GM10847 (cell line): ENCODE results near the gene MROH2B.

Experiments
- POLR2A ChIP-seq: IDR thresholded peaks from 2 replicates; pipeline ENCODE4 v1.6.1; 2011; ENCODE audit not compliant: insufficient read length; ENCODE audit errors: extremely low read depth

Gene MROH2B

DNA sequence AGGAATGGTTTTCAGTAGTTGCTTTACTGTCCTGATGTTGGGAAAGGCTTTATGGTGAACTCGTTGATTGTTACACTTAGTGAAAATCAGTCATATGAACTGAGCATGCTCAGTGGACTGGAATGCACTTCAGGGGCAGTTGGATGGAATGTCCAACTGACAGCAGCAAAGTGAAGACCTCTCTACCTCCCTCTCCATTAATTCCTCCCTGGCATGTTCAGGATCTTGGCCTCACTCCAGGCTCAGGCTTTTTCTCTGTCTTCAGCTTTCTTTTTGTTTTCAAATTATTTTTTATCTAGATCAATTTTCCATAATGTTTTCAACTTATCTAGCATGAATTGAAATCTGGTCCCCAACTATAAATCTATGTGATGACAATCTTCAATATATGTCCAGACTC, at the start of gene MROH2B:
Gene MROH2B, minus strand, starts transcription at position 101 of the 400 bp plus-strand sequence. CDS start 490 bp downstream, outside the sequence.
- TF ChIP-seq POLR2A, result no peak

DNA sequence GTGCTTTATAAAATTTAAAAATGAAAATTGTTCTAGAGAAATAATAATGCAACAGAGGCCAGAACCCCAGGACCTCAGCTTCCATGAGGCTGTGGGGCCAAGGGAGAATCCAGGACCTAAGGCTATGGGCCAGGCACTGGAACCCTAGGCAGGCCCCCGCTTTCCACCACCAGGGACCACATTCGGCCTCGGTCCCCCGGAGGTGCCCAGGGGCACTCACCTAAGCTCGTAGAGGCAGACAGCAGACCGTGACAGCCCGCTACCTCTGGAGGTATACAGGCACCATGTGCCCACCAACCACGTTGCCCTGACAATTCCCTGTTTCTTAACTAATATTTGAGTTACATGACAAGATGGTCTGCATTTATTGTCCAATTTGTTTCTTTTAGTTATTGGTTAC, 49.5 kb upstream of the MROH2B start:
- TF ChIP-seq POLR2A, result no peak

GRCh38 chr5:41118177-41118576, 47.0 kb upstream of the MROH2B start:
- no peak for TF ChIP-seq POLR2A

- TF ChIP-seq POLR2A, result no peak
Measured at GRCh38 chr5:41115281-41115680, 44.1 kb upstream of the MROH2B start.

GRCh38 chr5:41112486-41113455, 41.6 kb upstream of the MROH2B start:
- no peak for TF ChIP-seq POLR2A

DNA sequence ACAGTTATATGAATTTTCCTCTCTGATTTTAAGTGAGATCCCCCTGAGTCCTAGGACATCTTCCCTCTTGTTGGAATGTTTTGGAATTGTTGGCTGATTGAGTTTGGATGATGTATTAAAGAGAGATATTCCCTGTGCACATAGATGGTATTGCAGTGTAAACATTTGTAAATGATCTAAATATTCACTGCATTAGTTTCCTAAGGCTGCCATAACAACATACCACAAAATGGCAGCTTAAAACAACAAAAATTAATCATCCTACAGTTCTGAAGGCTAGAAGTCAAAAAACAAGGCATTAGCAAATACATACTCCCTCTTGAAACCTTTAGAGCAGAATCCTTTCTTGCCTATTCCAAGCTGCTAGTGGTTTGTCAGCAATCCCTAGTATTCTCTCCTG, 38.0 kb upstream of the MROH2B start:
- TF ChIP-seq POLR2A, result no peak

DNA sequence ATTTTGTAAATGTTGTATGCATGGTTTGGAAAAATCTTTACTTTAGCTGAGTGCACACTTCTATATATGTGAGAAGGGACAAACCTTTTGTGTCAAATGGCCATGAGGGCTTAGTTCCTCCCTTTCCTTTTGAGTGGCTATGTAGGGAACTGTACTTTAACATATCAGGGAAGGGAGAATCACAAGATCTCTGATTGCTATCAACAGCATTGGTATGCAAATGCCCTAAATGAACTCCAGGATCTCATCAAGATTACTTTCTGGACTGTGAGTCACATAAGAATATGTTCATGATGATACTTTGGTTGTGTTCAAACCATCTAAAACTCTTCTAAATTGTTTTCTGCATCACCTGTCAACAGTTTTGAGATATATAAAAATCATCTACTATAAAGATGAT, 31.2 kb upstream of the MROH2B start:
- TF ChIP-seq POLR2A, result no peak

- TF ChIP-seq POLR2A, result no peak
Measured at GRCh38 chr5:41097642-41098041, 26.5 kb upstream of the MROH2B start.

DNA sequence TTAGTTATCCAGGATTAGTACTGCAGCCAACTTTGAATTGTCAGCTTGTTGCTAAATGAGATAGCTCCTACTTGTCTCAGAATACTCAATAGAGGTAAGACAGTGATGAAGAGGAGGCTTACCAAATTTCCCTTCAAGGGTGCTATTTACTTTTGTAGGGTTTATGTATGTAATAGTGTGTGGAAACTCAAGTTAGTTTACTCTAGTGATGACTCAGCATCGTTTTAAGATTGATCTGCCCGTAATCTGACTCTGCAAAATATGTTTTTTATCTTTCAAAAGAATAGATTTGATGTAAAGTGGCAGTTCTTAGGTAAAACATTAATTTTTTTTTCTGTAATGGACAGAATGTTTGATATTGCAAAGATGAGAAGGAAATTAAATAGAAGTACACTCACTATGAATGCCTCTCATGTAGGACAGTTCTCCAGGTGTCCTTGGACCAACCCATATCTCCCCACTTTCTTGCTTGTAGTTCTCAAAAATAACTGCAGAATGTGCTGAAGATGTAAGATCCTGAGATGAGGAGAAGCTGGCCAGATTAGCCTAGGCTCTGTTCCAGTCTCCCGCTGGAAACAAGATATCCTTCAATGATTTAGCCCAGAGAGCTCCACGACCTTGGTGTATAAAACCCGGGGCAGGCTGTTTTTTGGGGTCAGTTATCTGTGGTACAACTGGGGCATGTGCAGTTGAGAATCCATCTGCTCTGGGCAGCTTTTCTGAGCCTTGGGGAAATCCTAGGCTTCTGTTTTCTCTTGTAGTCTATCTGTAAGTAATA, 24.4 kb upstream of the MROH2B start:
- TF ChIP-seq POLR2A, result no peak

DNA sequence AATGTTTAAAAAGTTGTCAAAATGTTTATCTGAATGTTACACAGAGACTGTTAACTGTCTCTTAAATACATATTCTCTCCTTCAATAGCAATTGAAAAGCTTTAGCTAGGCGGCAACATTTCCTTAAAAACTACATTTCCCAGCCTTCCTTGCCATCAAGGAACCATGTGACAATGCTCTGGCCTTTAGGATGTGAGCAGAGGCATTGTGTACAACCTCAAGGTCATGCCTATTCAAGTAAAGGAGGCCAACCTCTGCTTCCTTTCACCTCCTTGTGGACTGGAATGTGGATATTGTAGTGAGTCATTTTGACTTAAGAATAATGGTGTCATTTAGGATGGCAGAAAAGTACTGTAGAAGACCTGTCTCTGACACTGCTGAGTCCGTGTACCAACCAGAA, 23.7 kb upstream of the MROH2B start:
- no peak for TF ChIP-seq POLR2A

- no peak for TF ChIP-seq POLR2A
Measured at GRCh38 chr5:41093803-41094202, 22.7 kb upstream of the MROH2B start.

DNA sequence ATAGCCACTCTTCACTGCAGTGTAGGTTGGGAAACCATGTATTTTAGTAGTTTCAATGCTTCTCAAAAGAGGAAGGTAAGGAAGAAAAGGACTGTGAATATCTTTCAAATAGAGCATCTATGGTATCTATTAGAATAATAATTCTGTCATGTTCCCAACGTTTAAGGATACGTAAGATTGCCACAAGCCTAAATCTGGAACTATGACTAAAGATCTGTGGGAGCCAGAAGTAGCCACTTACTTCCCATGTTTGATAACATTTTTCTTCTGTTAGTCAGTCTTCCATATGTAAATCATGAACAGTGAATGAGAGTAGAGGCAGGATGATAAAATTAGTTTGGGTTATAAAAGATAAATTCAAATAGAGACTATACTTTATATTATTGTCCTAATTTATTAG, 16.3 kb upstream of the MROH2B start:
- TF ChIP-seq POLR2A, result no peak

DNA sequence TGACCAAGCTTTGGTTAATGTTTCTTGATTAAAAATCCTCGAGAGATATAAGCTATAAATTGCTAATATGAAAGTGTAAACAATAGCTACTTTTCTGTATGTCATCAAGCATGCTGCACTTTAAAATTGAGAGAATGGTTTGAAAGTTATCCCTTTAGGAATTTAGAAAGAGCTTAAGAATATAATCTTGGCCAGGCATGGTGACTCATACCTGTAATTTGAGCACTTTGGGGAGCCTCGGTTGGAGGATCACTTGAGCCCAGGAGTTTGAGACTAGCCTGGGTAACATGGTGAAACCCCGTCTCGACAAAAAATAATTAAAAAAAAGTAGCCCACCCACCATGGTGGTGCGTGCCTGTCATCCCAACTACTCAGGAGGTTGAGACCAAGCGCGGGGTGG, 12.2 kb upstream of the MROH2B start:
- no peak for TF ChIP-seq POLR2A

DNA sequence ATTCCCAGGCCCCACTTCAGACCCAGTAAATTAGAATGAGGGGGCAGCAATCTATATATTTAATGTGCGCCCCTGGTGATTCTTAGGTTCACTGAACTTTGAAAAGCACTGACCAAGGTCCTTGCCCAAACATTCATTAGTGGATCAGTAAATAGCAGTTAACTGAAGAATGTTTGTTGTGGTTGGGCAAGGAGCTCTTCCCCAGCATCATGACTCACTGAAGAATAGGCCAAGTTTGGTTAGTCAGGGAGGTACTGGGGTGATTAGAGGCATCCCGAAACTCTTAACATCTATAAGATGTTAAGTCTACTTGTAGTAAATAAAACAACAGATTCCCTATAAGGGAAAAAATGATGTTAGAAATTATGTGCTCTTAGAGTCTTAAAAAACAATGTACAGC, 833 bp upstream of the MROH2B start:
- no peak for TF ChIP-seq POLR2A

GRCh38 chr5:41067714-41068568, 3.2 kb downstream of the MROH2B start:
- no peak for TF ChIP-seq POLR2A

DNA sequence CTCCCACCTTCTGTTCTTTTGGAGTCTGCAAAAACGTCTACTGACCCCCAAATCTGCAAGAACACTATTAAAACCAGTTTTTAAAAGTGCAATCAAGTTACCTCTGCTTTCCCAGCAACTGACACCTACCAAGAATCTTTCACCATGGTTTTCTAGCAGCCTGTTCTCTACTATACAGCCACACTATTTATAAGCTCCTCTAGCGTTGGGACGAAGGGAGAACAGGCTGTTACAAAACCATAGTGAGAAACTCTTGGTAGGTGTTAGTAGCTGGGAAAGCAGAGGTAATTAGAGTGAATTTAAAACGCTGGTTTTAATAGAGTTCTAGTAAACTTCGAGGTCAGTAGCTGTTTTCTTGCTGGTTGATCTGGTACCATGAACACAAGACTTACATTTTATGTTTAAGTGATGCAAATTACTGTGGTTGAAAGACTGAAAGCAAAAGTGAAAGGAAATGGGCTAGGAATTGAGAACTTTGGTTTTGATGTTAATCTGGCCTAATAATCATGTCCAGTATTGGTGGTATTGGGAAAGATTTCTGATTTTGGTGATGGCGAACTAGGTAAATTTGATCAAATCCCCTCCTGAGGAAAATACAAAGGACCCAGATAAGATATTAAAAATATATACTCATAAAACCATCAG, 5.3 kb downstream of the MROH2B start:
- no peak for TF ChIP-seq POLR2A
